ENCODE results near the gene KRTAP12-3. TPM values are rescaled to one million over a fixed set of nuclear protein-coding genes. Genes with fewer than 3 reads are reported as not detected.

Gene KRTAP12-3
- total RNA-seq, 1 donor from 2014 or later: not detected

DNA sequence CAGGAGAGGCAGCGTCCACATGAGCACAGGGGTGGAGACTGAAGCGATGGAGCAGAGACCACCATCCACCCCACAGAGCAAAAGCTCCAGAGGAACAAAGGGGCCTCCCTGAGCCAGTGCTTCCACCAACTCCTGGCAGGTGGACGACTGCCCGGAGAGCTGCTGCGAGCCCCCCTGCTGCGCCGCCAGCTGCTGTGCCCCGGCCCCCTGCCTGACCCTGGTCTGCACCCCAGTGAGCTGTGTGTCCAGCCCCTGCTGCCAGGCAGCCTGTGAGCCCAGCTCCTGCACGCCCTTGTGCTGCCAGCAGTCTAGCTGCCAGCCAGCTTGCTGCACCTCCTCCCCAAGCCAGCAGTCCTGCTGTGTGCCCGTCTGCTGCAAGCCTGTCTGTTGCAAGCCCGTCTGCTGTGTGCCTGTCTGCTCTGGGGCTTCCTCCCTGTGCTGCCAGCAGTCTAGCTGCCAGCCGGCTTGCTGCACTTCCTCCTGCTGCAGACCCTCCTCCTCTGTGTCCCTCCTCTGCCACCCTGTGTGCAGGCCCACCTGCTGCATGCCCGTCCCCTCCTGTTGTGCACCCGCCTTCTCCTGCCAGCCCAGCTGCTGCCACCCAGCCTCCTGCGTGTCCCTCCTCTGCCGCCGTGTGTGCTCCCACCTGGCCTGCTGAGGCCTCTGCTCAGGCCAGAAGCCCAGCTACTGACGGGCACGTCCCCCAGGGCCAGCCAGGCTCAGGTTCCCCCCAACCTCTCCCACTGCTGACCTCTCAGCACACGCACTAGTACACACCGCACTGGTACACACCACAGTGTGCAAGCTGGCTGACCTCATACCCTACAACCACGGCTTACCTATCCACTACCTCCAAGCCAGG lies 44.6 kb downstream of the KRTAP12-3 start:
- DNase-seq (ENCODE audit: low spot score): no peak

- DNase-seq (ENCODE audit: low spot score): no peak
Measured at GRCh38 chr21:44702973-44703730, 45.4 kb downstream of the KRTAP12-3 start.

GRCh38 chr21:44703731-44704635 lies 46.3 kb downstream of the KRTAP12-3 start:
- no peak for DNase-seq (ENCODE audit: low spot score)

- DNase-seq (ENCODE audit: low spot score): no peak
Measured at GRCh38 chr21:44704636-44705001, 46.9 kb downstream of the KRTAP12-3 start.

DNA sequence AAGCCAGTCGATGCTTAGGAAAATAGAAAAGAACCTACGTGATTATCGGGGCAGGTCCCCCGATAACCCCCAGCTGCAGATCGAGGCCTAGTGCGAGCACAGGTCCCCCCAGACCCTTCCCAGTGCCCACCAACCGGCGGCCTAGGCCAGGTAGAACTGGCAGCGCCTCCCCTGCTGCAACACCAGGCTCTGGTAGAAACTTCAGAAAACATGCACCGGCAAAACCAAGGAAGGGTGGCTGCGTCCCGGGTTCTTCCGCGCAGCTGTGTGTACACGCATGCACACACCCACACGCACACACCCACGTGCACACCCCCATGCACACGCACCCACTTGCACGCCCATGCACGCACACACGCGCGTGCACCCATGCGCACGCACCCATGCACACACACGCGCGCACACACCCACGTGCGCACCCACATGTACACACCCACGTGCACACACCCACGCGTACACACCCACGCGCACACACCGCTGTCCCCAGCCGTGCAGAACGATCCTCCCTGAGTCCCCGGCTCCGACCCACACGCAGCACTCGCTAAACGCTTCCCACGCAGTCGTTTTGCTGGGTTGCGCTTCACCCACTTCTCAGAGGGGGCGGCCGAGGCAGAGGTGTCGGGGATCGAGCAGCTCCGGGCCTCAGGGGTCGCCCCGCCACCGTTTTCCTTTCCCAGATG lies 48.4 kb downstream of the KRTAP12-3 start:
- no peak for DNase-seq (ENCODE audit: low spot score)

GRCh38 chr21:44706706-44707581 lies 49.2 kb downstream of the KRTAP12-3 start:
- DNase-seq (ENCODE audit: low spot score): no peak

Other genes with a start within 250 kb of the KRTAP12-3 start
- gene LRRC3, start 202.4 kb upstream of the KRTAP12-3 start, total RNA-seq (ENCODE audit: insufficient read depth, low replicate concordance): 4.3 TPM
- not detected for gene KRTAP10-1, start 117.7 kb upstream of the KRTAP12-3 start, total RNA-seq (ENCODE audit: insufficient read depth, low replicate concordance)
- gene KRTAP10-2, start 106.4 kb upstream of the KRTAP12-3 start, total RNA-seq (ENCODE audit: insufficient read depth, low replicate concordance): not detected
- not detected for gene KRTAP10-3, start 99.1 kb upstream of the KRTAP12-3 start, total RNA-seq (ENCODE audit: insufficient read depth, low replicate concordance)
- gene KRTAP10-4, start 84.2 kb upstream of the KRTAP12-3 start, total RNA-seq (ENCODE audit: insufficient read depth, low replicate concordance): 4.8 TPM
- not detected for gene KRTAP10-5, start 77.3 kb upstream of the KRTAP12-3 start, total RNA-seq (ENCODE audit: insufficient read depth, low replicate concordance)
- gene KRTAP10-6, start 65.4 kb upstream of the KRTAP12-3 start, total RNA-seq (ENCODE audit: insufficient read depth, low replicate concordance): not detected
- not detected for gene KRTAP10-7, start 57.3 kb upstream of the KRTAP12-3 start, total RNA-seq (ENCODE audit: insufficient read depth, low replicate concordance)
- 0.72 TPM for gene KRTAP10-8, start 45.9 kb upstream of the KRTAP12-3 start, total RNA-seq (ENCODE audit: insufficient read depth, low replicate concordance)
- not detected for gene KRTAP10-9, start 30.8 kb upstream of the KRTAP12-3 start, total RNA-seq (ENCODE audit: insufficient read depth, low replicate concordance)
- gene KRTAP10-10, start 20.6 kb upstream of the KRTAP12-3 start, total RNA-seq (ENCODE audit: insufficient read depth, low replicate concordance): not detected
- not detected for gene KRTAP10-11, start 11.5 kb upstream of the KRTAP12-3 start, total RNA-seq (ENCODE audit: insufficient read depth, low replicate concordance)
- gene KRTAP12-4, start 3.3 kb upstream of the KRTAP12-3 start, total RNA-seq (ENCODE audit: insufficient read depth, low replicate concordance): not detected
- gene KRTAP12-2, start 9.0 kb downstream of the KRTAP12-3 start, total RNA-seq (ENCODE audit: insufficient read depth, low replicate concordance): not detected
- gene KRTAP12-1, start 24.2 kb downstream of the KRTAP12-3 start, total RNA-seq (ENCODE audit: insufficient read depth, low replicate concordance): not detected
- gene KRTAP10-12, start 39.2 kb downstream of the KRTAP12-3 start, total RNA-seq (ENCODE audit: insufficient read depth, low replicate concordance): 4.1 TPM
- not detected for gene TSPEAR, start 53.6 kb downstream of the KRTAP12-3 start, total RNA-seq (ENCODE audit: insufficient read depth, low replicate concordance)
- 92.2 TPM for gene UBE2G2, start 143.9 kb downstream of the KRTAP12-3 start, total RNA-seq (ENCODE audit: insufficient read depth, low replicate concordance)
- 49.4 TPM for gene SUMO3, start 160.1 kb downstream of the KRTAP12-3 start, total RNA-seq (ENCODE audit: insufficient read depth, low replicate concordance)
- 347 TPM for gene PTTG1IP, start 215.8 kb downstream of the KRTAP12-3 start, total RNA-seq (ENCODE audit: insufficient read depth, low replicate concordance)